GM19468 (cell line): ENCODE results near the gene CCDC15.
A peak's percentile ranks its signal among the peaks of the same experiment; 100 is the strongest.

Experiments used
- ATAC-seq: cut with Tn5 transposase; IDR thresholded peaks from one replicate; pipeline ENCODE4 v1.9.1; 2021; ENCODE audit warnings: mild to moderate bottlenecking, moderate library complexity, moderate number of reproducible peaks; ENCODE audit not compliant: unreplicated experiment; ENCODE audit errors: extremely low read depth

The CCDC15 gene

GRCh38 chr11:124953753-124954589, at the start of gene CCDC15:
Gene CCDC15, plus strand, starts transcription at chr11:124954202. Its CDS starts 531 bp downstream, at chr11:124954733.
- ATAC-seq = peak; percentile 95

GRCh38 chr11:124915541-124916369, 38.2 kb upstream of the CCDC15 start:
- ATAC-seq = no peak

GRCh38 chr11:124916370-124916710, 37.7 kb upstream of the CCDC15 start:
- no peak for ATAC-seq

- no peak for ATAC-seq
Measured at GRCh38 chr11:124917115-124917637, 36.8 kb upstream of the CCDC15 start.

- ATAC-seq = no peak
Measured at GRCh38 chr11:124918950-124919349, 35.1 kb upstream of the CCDC15 start, which contains the start of gene HEPN1. Gene HEPN1, plus strand, starts transcription at chr11:124919250.

- no peak for ATAC-seq
Measured at GRCh38 chr11:124919898-124920297, 34.1 kb upstream of the CCDC15 start.

GRCh38 chr11:124920356-124920755, 33.6 kb upstream of the CCDC15 start:
- no peak for ATAC-seq

GRCh38 chr11:124920870-124921609, 33.0 kb upstream of the CCDC15 start:
- ATAC-seq = no peak

- ATAC-seq = no peak
Measured at GRCh38 chr11:124922831-124923230, 31.2 kb upstream of the CCDC15 start.

- ATAC-seq = no peak
Measured at GRCh38 chr11:124923296-124923695, 30.7 kb upstream of the CCDC15 start.

- ATAC-seq = no peak
Measured at GRCh38 chr11:124928942-124929665, 24.9 kb upstream of the CCDC15 start.

GRCh38 chr11:124930799-124931198, 23.2 kb upstream of the CCDC15 start:
- peak; percentile 91 for ATAC-seq

GRCh38 chr11:124934862-124935547, 19.0 kb upstream of the CCDC15 start:
- ATAC-seq = no peak

GRCh38 chr11:124935548-124936514, 18.2 kb upstream of the CCDC15 start, which contains the start of gene HEPACAM:
Gene HEPACAM, minus strand, starts transcription at chr11:124936047. Its CDS starts 41 bp downstream, at chr11:124936006.
- ATAC-seq = no peak

GRCh38 chr11:124937336-124937935, 16.6 kb upstream of the CCDC15 start:
- ATAC-seq = no peak

- ATAC-seq = no peak
Measured at GRCh38 chr11:124938206-124938765, 15.7 kb upstream of the CCDC15 start.

- ATAC-seq = no peak
Measured at GRCh38 chr11:124938970-124939369, 15.0 kb upstream of the CCDC15 start.
